ENCODE measurements around the gene RBBP9.

Gene RBBP9

DNA sequence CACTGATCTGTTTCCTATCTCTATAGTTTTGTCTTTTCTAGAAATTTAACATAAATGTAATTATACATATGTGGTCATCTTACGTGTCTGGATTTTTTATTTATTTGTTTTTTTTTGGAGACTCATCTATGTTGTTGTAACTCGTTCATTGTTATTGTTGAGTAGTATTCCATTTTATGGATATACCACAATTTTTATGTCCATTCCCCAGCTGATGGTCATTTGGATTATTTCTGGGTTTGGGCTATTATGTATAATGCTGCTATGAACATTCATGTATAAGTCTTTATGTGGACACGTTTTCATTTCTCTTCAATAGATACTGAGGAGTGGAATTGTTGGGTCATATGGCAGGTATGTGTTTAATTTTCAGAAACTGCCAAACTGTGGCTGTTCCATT, 40.4 kb downstream of the RBBP9 start:
- no peak for DNase-seq (ENCODE audit: low read depth, low spot score)
- Histone ChIP-seq H3K9ac (ENCODE audit: insufficient read length) (no peak overlapping the region), H3K36me3 (ENCODE audit: insufficient read depth, low read length) (no peaks in the 10 kb centered on the region), H3K4me3 (no peak overlapping the region), H3K9me3 (ENCODE audit: low read depth, low read length) (no peaks in the 10 kb centered on the region), H3K27ac (no peak overlapping the region)
- TF ChIP-seq FOXP2 (optimal IDR thresholded peaks at IDR 0.05; ENCODE audit: control extremely low read depth, extremely low read length, insufficient read depth) (no peak), EZH2 (IDR thresholded peaks at IDR 0.05) (no peak), POLR2AphosphoS5 (IDR thresholded peaks at IDR 0.05; ENCODE audit: borderline replicate concordance, low read depth, low read length) (no peak)

DNA sequence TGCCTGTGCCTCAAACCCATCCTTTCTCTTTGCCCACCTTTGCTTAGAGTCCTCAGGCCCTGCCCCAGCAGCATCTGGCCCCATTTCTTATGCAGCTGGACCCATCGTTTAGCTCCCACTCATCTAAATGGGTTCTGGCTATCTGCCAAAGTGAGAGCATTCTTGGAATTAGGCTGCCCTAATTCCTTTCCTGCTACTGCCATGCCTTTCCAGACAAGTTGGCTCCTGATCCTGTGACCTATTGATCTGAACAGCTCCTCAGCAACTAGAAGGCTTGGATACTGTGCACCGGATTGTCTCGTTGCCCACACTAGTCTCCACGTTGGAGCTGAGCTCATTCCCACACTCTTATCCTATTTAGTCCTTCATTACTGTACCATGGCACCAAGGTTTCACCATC, 53.1 kb downstream of the RBBP9 start:
- no peak overlapping the region for H3K27ac ChIP-seq
- no peak overlapping the region for H3K4me3 ChIP-seq
- no peaks in the 10 kb centered on the region for H3K36me3 ChIP-seq (ENCODE audit: insufficient read depth, low read length)
- no peak for TF ChIP-seq FOXP2 (optimal IDR thresholded peaks at IDR 0.05; ENCODE audit: control extremely low read depth, extremely low read length, insufficient read depth)
- TF ChIP-seq POLR2AphosphoS5 (IDR thresholded peaks at IDR 0.05; ENCODE audit: borderline replicate concordance, low read depth, low read length) = no peak
- no peak for TF ChIP-seq EZH2 (IDR thresholded peaks at IDR 0.05)
- DNase-seq (ENCODE audit: low read depth, low spot score) = no peak
- no peak overlapping the region for H3K9ac ChIP-seq (ENCODE audit: insufficient read length)
- no peaks in the 10 kb centered on the region for H3K9me3 ChIP-seq (ENCODE audit: low read depth, low read length)

DNA sequence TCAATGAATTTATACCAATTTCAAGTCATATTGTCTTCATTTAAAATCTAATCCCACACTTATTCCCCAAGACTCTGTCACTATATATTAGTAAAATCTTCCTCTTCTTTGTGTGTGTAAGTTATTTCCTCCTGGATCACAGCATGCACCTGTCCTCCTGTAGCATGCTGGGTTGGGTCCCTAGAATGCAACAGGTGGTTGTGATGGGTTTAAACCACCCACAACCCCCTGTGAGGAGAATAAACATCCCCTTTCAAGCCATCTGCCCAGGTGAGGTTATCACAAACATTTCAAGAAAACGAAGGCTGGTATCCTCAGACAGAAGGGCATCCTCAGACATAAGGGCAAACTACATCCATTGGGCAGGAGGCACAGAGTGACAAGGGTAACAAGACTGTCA, 56.6 kb downstream of the RBBP9 start:
- H3K4me3 ChIP-seq = no peak overlapping the region
- no peak overlapping the region for H3K27ac ChIP-seq
- DNase-seq (ENCODE audit: low read depth, low spot score) = no peak
- TF ChIP-seq EZH2 (IDR thresholded peaks at IDR 0.05) (no peak), FOXP2 (optimal IDR thresholded peaks at IDR 0.05; ENCODE audit: control extremely low read depth, extremely low read length, insufficient read depth) (no peak), POLR2AphosphoS5 (IDR thresholded peaks at IDR 0.05; ENCODE audit: borderline replicate concordance, low read depth, low read length) (no peak)
- H3K36me3 ChIP-seq (ENCODE audit: insufficient read depth, low read length) = no peaks in the 10 kb centered on the region
- no peak overlapping the region for H3K9ac ChIP-seq (ENCODE audit: insufficient read length)
- H3K9me3 ChIP-seq (ENCODE audit: low read depth, low read length) = no peaks in the 10 kb centered on the region

DNA sequence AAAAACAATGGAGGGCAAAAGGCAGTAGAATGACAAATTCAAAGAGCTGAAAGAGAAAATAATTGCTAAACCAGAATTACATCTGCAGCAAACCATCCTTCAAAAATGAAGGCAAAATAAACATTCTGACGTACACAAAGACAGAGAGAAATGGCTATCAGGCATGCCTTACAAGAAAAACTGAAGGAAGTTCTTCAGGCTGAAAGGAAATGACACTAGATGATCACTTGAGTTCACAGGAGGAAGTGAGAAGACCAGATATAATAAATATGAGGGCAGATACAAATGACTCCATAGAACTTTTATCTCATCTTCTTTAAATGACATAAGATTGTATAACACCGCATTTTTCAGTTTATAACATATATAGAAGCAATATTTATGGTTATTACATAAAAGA, 60.2 kb downstream of the RBBP9 start:
- Histone ChIP-seq H3K27ac (no peak overlapping the region), H3K4me3 (no peak overlapping the region), H3K9me3 (ENCODE audit: low read depth, low read length) (no peaks in the 10 kb centered on the region), H3K9ac (ENCODE audit: insufficient read length) (no peak overlapping the region), H3K36me3 (ENCODE audit: insufficient read depth, low read length) (no peaks in the 10 kb centered on the region)
- TF ChIP-seq POLR2AphosphoS5 (IDR thresholded peaks at IDR 0.05; ENCODE audit: borderline replicate concordance, low read depth, low read length) = no peak
- no peak for DNase-seq (ENCODE audit: low read depth, low spot score)
